Parathyroid adenoma (tissue), 2 donors: ENCODE results near the gene ATP13A3.

Source experiments
- H2AFZ ChIP-seq: fragments of 300-600 bp; sonication (generic); one replicate; pipeline ENCODE4 v1.7.0; 2017; ENCODE audit warnings: antibody characterized with exemption, mild to moderate bottlenecking
- H3K27ac ChIP-seq: fragments of 300-600 bp; sonication (generic); one replicate; pipeline ENCODE4 v1.7.0; 2017
- H3K27me3 ChIP-seq: fragments of 300-600 bp; sonication (generic); one replicate; pipeline ENCODE4 v1.7.0; 2017; ENCODE audit warnings: low read length; ENCODE audit not compliant: control insufficient read depth, insufficient read depth
- H3K36me3 ChIP-seq: fragments of 300-600 bp; sonication (generic); one replicate; pipeline ENCODE4 v1.7.0; 2017; ENCODE audit warnings: low read length; ENCODE audit not compliant: control insufficient read depth, insufficient read depth
- H3K4me1 ChIP-seq: fragments of 300-600 bp; sonication (generic); one replicate; pipeline ENCODE4 v1.7.0; 2017; ENCODE audit warnings: control low read depth
- H3K4me2 ChIP-seq: fragments of 300-600 bp; sonication (generic); one replicate; pipeline ENCODE4 v1.7.0; 2017; ENCODE audit warnings: low read length
- H3K4me3 ChIP-seq: fragments of 300-600 bp; sonication (generic); one replicate; pipeline ENCODE4 v1.7.0; 2017; ENCODE audit warnings: low read depth, low read length
- H3K79me2 ChIP-seq: fragments of 300-600 bp; sonication (generic); one replicate; pipeline ENCODE4 v1.7.0; 2017; ENCODE audit warnings: control low read depth
- H3K9ac ChIP-seq: fragments of 300-600 bp; sonication (generic); one replicate; pipeline ENCODE4 v1.7.0; 2017; ENCODE audit warnings: mild to moderate bottlenecking
- H3K9me3 ChIP-seq: fragments of 300-600 bp; sonication (generic); one replicate; pipeline ENCODE4 v1.7.0; 2017; ENCODE audit warnings: low read length; ENCODE audit not compliant: control insufficient read depth
- CTCF ChIP-seq: fragments of 300-600 bp; sonication (generic); IDR thresholded peaks from one replicate; pipeline ENCODE4 v1.7.0; 2017; ENCODE audit warnings: antibody characterized with exemption, mild to moderate bottlenecking
- donor health status: primary hyperparathyroidism.

The ATP13A3 gene

GRCh38 chr3:194397757-194398312 lies 89.0 kb downstream of the ATP13A3 start:
- H3K4me2 ChIP-seq, result peak overlapping the region; percentile 6
- no peaks in the 10 kb centered on the region for H3K79me2 ChIP-seq
- H3K36me3 ChIP-seq, result no peaks in the 10 kb centered on the region
- H3K4me3 ChIP-seq, result peak overlapping the region; percentile 14
- TF ChIP-seq CTCF, result no peak
- H3K9ac ChIP-seq, result no peak overlapping the region
- no peaks in the 10 kb centered on the region for H3K4me1 ChIP-seq
- H3K27ac ChIP-seq, result no peak overlapping the region
- H3K9me3 ChIP-seq, result no peaks in the 10 kb centered on the region
- H2AFZ ChIP-seq, result no peak overlapping the region
- H3K27me3 ChIP-seq, result no peaks in the 10 kb centered on the region

GRCh38 chr3:194396859-194397756 lies 89.7 kb downstream of the ATP13A3 start:
- Histone ChIP-seq H3K4me1 (no peaks in the 10 kb centered on the region), H3K36me3 (no peaks in the 10 kb centered on the region), H3K27me3 (no peaks in the 10 kb centered on the region), H3K4me2 (peak overlapping the region; percentile 6), H3K27ac (no peak overlapping the region), H3K9ac (no peak overlapping the region), H3K79me2 (no peaks in the 10 kb centered on the region), H2AFZ (peak overlapping the region; percentile 19), H3K9me3 (no peaks in the 10 kb centered on the region), H3K4me3 (no peak overlapping the region)
- TF ChIP-seq CTCF, result no peak

GRCh38 chr3:194396539-194396858 lies 90.3 kb downstream of the ATP13A3 start:
- no peak overlapping the region for H3K4me3 ChIP-seq
- H3K9ac ChIP-seq, result no peak overlapping the region
- TF ChIP-seq CTCF, result no peak
- no peaks in the 10 kb centered on the region for H3K27me3 ChIP-seq
- H3K4me2 ChIP-seq, result no peak overlapping the region
- H3K36me3 ChIP-seq, result no peaks in the 10 kb centered on the region
- no peaks in the 10 kb centered on the region for H3K4me1 ChIP-seq
- no peaks in the 10 kb centered on the region for H3K79me2 ChIP-seq
- H3K27ac ChIP-seq, result no peak overlapping the region
- H3K9me3 ChIP-seq, result no peaks in the 10 kb centered on the region
- H2AFZ ChIP-seq, result no peak overlapping the region

GRCh38 chr3:194395778-194396538 lies 90.8 kb downstream of the ATP13A3 start:
- no peak overlapping the region for H3K4me2 ChIP-seq
- no peaks in the 10 kb centered on the region for H3K9me3 ChIP-seq
- no peaks in the 10 kb centered on the region for H3K27me3 ChIP-seq
- no peak overlapping the region for H3K27ac ChIP-seq
- H3K36me3 ChIP-seq, result no peaks in the 10 kb centered on the region
- no peak for TF ChIP-seq CTCF
- no peaks in the 10 kb centered on the region for H3K4me1 ChIP-seq
- no peak overlapping the region for H3K9ac ChIP-seq
- H3K4me3 ChIP-seq, result no peak overlapping the region
- H3K79me2 ChIP-seq, result no peaks in the 10 kb centered on the region
- no peak overlapping the region for H2AFZ ChIP-seq
